ENCODE results near the gene GRID1. TPM values are rescaled to one million over a fixed set of nuclear protein-coding genes. Genes with fewer than 3 reads are reported as not detected.
A peak's percentile ranks its signal among the peaks of the same experiment; 100 is the strongest.

The GRID1 gene
- total and polyA plus RNA-seq, 11 donors = 0.69 to 3.4 (median 1.6) TPM

DNA sequence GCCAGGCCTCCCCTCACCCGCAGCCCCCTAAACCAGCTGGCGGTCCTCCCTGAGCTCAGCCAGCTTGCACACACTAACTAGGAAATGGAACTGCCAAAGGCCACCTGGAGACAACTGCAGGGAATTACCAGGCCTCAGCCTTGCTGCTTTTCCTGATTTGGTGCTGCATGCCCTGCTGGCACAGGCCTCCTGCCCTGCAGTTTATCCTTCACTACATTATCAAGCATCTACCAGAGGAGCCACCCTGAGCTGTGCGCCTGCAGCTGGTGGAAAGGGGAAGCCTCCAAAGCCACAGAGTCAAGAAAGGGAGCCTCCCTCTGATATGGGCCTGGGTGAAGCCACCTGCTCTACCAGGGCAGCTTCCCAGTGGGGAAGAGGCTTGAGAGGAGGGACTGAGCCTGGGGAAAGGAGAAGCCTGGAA is 139.8 kb downstream of the GRID1 start:
- Histone ChIP-seq H3K36me3 (no peaks in the 10 kb centered on the region), H3K4me3 (no peak overlapping the region), H3K27ac (no peak overlapping the region), H3K4me1 (peaks cover 0 to 7% (median 0%) of the 10 kb centered on the region in 12 donors), H3K9me3 (no peaks in the 10 kb centered on the region), H3K27me3 (no peaks in the 10 kb centered on the region)
- 73 to 83% (median 79%) methylated on average over 1 to 3 of the region's 3 CpGs for whole genome bisulfite sequencing, 4 donors
- ATAC-seq (no peak), DNase-seq (peak in 2 of 5 donors; percentile 16 to 27)
- TF ChIP-seq, protein P1, sequence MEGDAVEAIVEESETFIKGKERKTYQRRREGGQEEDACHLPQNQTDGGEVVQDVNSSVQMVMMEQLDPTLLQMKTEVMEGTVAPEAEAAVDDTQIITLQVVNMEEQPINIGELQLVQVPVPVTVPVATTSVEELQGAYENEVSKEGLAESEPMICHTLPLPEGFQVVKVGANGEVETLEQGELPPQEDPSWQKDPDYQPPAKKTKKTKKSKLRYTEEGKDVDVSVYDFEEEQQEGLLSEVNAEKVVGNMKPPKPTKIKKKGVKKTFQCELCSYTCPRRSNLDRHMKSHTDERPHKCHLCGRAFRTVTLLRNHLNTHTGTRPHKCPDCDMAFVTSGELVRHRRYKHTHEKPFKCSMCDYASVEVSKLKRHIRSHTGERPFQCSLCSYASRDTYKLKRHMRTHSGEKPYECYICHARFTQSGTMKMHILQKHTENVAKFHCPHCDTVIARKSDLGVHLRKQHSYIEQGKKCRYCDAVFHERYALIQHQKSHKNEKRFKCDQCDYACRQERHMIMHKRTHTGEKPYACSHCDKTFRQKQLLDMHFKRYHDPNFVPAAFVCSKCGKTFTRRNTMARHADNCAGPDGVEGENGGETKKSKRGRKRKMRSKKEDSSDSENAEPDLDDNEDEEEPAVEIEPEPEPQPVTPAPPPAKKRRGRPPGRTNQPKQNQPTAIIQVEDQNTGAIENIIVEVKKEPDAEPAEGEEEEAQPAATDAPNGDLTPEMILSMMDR (IDR thresholded peaks at IDR 0.05) = no peak
- no peak for TF ChIP-seq POLR2A (IDR thresholded peaks at IDR 0.05)
- intact Hi-C loops (cut with DNase I) = no loop called here

DNA sequence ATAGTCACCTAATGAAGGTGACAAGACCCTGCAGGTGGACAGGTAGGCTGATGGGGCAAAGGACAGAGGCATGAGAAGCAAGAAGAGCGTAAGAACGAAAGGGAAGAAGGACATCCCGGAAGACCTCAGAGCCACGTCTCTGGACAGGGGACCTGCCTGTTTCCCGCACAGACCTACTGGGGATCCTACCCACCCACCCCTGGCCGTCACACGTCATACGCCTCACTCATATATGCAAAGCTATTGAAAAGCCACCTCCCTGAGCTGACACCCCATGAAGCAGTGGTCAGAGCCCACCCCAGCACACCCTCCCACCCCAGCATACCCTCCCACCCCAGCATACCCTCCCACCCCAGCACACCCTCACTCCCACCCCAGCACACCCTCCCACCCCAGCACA is 140.6 kb downstream of the GRID1 start:
- WGBS, 4 donors = 89 to 96% (median 93%) methylated on average over 8 of the region's 8 CpGs
- peaks cover 0 to 7% (median 0%) of the 10 kb centered on the region in 12 donors for H3K4me1 ChIP-seq
- no peak for TF ChIP-seq POLR2A (IDR thresholded peaks at IDR 0.05)
- TF ChIP-seq, protein P1 (IDR thresholded peaks at IDR 0.05) = no peak
- H3K4me3 ChIP-seq = no peak overlapping the region
- DNase-seq (peak in 1 of 5 donors; percentile 11), ATAC-seq (no peak)
- no peaks in the 10 kb centered on the region for H3K27me3 ChIP-seq
- intact Hi-C loops (cut with DNase I) = no loop called here
- H3K27ac ChIP-seq = no peak overlapping the region
- no peaks in the 10 kb centered on the region for H3K36me3 ChIP-seq
- no peaks in the 10 kb centered on the region for H3K9me3 ChIP-seq

DNA sequence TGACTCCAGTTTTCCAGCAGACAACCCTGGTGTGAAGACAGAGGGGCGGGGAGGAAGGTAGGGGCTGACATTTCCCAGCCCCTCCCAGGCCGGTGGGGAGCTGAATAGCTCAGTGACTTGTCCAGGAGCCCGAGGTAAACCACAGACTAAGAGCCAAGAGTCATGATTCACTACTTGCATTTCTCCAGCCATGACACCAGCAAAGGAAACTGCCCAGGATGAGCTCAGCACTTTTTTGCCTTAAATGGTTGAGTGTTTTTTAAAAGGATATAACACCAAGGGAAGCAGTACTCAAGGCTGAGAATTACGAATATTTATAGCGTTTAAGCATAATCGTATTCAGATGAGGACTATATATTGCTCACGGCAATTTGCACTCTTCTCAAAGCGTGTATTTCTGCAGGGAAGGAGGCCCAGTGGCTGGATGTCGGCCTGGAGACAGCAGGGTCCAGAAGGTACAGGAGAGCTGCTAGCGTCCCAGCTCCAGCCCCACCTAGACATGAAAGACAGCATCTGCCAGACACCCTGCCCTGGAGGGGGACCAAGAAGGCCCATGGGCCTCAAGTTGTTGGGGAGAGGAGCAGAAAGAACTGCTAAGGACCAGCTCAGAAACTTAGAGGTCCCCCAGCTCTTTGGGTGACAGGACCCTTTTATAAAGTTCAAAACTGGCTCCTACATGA is 141.4 kb downstream of the GRID1 start:
- DNase-seq = peak in 2 of 5 donors; percentile 5 to 7
- H3K36me3 ChIP-seq = no peaks in the 10 kb centered on the region
- H3K27ac ChIP-seq = no peak overlapping the region
- ATAC-seq = no peak
- H3K4me1 ChIP-seq = peaks cover 0 to 7% (median 0%) of the 10 kb centered on the region in 12 donors
- intact Hi-C loops (cut with DNase I) = no loop called here
- no peak overlapping the region for H3K4me3 ChIP-seq
- no peaks in the 10 kb centered on the region for H3K9me3 ChIP-seq
- WGBS, 4 donors = 59 to 72% (median 67%) methylated on average over 10 of the region's 10 CpGs
- TF ChIP-seq POLR2A (IDR thresholded peaks at IDR 0.05) = no peak
- TF ChIP-seq, protein P1 (IDR thresholded peaks at IDR 0.05) = no peak
- H3K27me3 ChIP-seq = no peaks in the 10 kb centered on the region

DNA sequence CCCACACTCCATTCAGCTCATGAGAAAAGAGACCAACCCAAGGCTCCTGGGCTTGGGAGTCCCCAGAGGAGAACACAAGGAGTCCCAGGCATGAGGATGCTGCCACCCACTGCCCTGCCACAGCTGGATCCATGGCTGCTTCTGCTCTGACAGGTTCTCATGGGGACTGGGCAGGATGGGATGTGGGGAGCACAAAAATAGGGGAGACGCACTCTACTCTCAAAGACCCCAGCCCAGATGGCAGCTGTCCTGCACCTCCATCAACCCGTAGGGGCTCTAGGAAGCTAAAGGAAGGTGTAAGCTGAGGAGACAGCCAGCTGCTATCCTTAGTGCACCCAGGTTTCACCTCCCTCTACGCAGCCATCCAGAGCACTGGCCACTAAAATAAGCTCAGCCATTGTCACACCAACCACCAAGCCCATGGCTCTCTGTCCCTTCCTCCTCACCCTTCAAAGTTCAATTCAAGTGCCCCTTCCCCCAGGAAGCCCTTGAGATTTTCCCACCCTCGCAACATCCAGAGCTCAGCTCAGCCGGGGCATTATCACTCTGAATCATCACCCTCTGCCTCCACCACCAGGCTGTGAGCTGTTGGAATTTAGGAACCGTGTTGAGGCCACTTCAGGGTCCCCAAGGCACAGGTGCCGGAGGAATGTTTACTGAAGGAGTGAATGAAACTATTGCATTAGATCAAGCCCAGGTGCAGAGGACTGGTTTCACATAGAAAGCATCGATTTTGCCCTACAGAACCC is 142.1 kb downstream of the GRID1 start:
- H3K27ac ChIP-seq = no peak overlapping the region
- H3K9me3 ChIP-seq = no peaks in the 10 kb centered on the region
- H3K27me3 ChIP-seq = no peaks in the 10 kb centered on the region
- no peak overlapping the region for H3K4me3 ChIP-seq
- ATAC-seq (no peak), DNase-seq (peak in 3 of 5 donors; percentile 4 to 45 (median 7))
- H3K4me1 ChIP-seq = peaks cover 0 to 2% (median 0%) of the 10 kb centered on the region in 12 donors
- no peaks in the 10 kb centered on the region for H3K36me3 ChIP-seq
- TF ChIP-seq, protein P1 (IDR thresholded peaks at IDR 0.05) = no peak
- no peak for TF ChIP-seq POLR2A (IDR thresholded peaks at IDR 0.05)
- 67 to 74% (median 70%) methylated on average over 7 to 8 of the region's 8 CpGs for WGBS, 4 donors
- intact Hi-C loops (cut with DNase I) = no loop called here
